Activated CD4-positive, alpha-beta T cell treated with anti-CD3 and anti-CD28 coated beads for 36 hours (primary cell): ENCODE results near the gene MLF1. TPM values are rescaled to one million over a fixed set of nuclear protein-coding genes. Genes with fewer than 3 reads are reported as not detected.

Experiments used
- ATAC-seq: fragments of 200-7000 bp; cut with Tn5 transposase; one replicate; pipeline ENCODE4 v1.10.0; 2021; ENCODE audit warnings: mild to moderate bottlenecking, moderate library complexity
- CTCF ChIA-PET: fragments of 350-600 bp; sonication (Branson Sonifier 250); formaldehyde crosslinking; loops from one replicate; lab custom pipeline; 2021; ENCODE audit warnings: antibody characterized with exemption; lab: Charles Lee
- POLR2A ChIA-PET: fragments of 350-600 bp; sonication (Branson Sonifier 250); formaldehyde crosslinking; loops from one replicate; lab custom pipeline; 2021; ENCODE audit warnings: antibody characterized with exemption, inconsistent platforms; lab: Charles Lee
- DNase-seq: peaks from one replicate; pipeline ENCODE4 v3.0.0-alpha.2; 2020
- H3K27ac Mint-ChIP-seq: one replicate; pipeline ENCODE4 v1.8.0; 2021; ENCODE audit warnings: mixed read lengths
- H3K27me3 Mint-ChIP-seq: one replicate; pipeline ENCODE4 v1.8.0; 2021; ENCODE audit warnings: mixed read lengths
- H3K36me3 Mint-ChIP-seq: one replicate; pipeline ENCODE4 v1.8.0; 2021; ENCODE audit warnings: low read depth, mixed read lengths
- H3K4me1 Mint-ChIP-seq: one replicate; pipeline ENCODE4 v1.8.0; 2021; ENCODE audit warnings: mixed read lengths
- H3K4me3 Mint-ChIP-seq: one replicate; pipeline ENCODE4 v1.8.0; 2021; ENCODE audit warnings: mild to moderate bottlenecking, moderate library complexity, mixed read lengths
- H3K9me3 Mint-ChIP-seq: one replicate; pipeline ENCODE4 v1.8.0; 2021; ENCODE audit warnings: low read depth, mixed read lengths
- intact Hi-C, 2 experiments: fragments of 100-400 bp; cut with DNase I in 1 of 2; cut with micrococcal nuclease in 1 of 2; formaldehyde crosslinking; loops; one replicate each; pipeline versions ENCODE4 v1.14.2 to v1.15.1; 2022 to 2024; cut with DNase I, micrococcal nuclease
- total RNA-seq, 2 experiments: library from RNA; stranded (reverse); gene quantifications; one replicate each; pipeline ENCODE4 v1.2.3, GENCODE V29; 2021

Gene MLF1
- total RNA-seq, 2 experiments from 2014 or later = 2.4 to 3.4 TPM

DNA sequence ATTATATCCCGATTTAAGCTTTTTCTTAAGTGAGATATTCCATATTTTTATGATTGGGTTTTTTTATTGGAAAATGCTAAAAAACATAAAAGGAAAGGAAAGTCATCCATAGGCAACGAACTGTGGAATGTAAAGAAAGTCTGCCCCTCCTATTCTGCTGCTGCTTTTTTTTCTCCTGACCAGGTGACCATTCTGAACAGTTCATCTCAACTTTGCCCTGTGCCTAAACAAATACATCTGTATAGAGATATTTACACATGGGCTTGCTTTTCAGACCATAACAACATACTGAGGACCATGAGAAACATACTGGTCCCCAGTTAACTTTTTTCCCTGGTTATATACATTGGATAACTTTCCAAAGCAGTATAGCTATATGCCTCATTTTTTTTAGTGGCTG lies 18.9 kb upstream of the MLF1 start:
- DNase-seq = no peak
- Mint-ChIP-seq H3K9me3 (peaks cover 3% of the 10 kb centered on the region), H3K4me3 (no peak overlapping the region), H3K27me3 (peaks cover 2% of the 10 kb centered on the region), H3K36me3 (peaks cover 7% of the 10 kb centered on the region), H3K27ac (no peak overlapping the region), H3K4me1 (no peaks in the 10 kb centered on the region)
- ChIA-PET CTCF (interaction anchor here (0.6 kb wide), 1 partner anchor 596 kb away, joined by 3 read pairs; no protein-coding TSS in a partner anchor), POLR2A (no interaction called here)
- intact Hi-C loops = no loop called here
- no peak for ATAC-seq

DNA sequence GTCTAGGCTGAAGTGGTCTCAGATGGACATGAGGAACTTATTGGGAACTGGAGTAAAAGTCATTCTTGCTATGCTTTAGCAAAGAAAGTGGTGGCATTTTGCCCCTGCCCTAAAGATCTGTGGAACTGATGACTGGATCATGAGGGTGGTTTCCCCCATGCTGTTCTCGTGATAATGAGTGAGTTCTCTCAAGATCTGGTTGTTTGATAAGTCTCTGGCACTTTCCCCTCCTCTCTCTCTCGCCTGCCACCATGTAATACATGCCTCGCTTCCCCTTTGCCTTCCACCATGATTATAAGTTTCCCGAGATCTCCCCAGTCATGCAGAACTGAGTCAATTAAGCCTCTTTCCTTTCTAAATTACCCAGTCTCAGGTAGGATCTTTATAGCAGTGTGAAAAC lies 11.5 kb upstream of the MLF1 start:
- CTCF ChIA-PET = interaction anchor here (0.6 to 1.2 kb wide), 2 partner anchors 56 to 85 kb away, joined by 4 read pairs; partner anchors contain the start of gene GFM1
- intact Hi-C loops = no loop called here
- H3K9me3 Mint-ChIP-seq = no peaks in the 10 kb centered on the region
- no peak overlapping the region for H3K27ac Mint-ChIP-seq
- H3K4me1 Mint-ChIP-seq = peaks cover 2% of the 10 kb centered on the region
- H3K27me3 Mint-ChIP-seq = peaks cover 8% of the 10 kb centered on the region
- H3K36me3 Mint-ChIP-seq = no peaks in the 10 kb centered on the region
- POLR2A ChIA-PET = no interaction called here
- H3K4me3 Mint-ChIP-seq = no peak overlapping the region
- ATAC-seq (no peak), DNase-seq (no peak)

DNA sequence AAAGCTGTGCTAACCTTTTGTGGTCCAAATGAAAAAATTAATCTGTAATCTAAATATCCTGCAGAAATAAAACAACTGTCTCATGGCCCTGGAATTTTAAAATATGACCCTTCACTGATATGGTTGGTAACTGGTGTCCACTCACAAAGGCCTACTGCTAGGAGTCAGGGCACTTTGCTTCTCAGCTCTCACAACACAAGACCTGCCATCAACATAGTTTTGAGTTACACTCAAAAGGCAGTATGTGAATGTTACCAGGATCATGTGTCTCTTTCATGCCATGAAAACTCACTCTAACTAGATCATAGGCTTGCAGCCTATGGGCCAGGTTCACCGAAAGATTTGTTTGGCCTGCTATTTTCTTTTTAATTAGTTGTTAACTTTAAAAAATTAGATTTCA lies 10.0 kb upstream of the MLF1 start:
- Mint-ChIP-seq H3K4me3 (no peak overlapping the region), H3K27me3 (peaks cover 15% of the 10 kb centered on the region), H3K36me3 (no peaks in the 10 kb centered on the region), H3K9me3 (peaks cover 7% of the 10 kb centered on the region), H3K27ac (no peak overlapping the region), H3K4me1 (peaks cover 2% of the 10 kb centered on the region)
- ChIA-PET POLR2A (no interaction called here), CTCF (interaction anchor here (1.2 kb wide), 2 partner anchors 22 to 83 kb away, joined by 4 read pairs; partner anchors contain the start of gene GFM1)
- intact Hi-C loops = no loop called here
- ATAC-seq (no peak), DNase-seq (no peak)

DNA sequence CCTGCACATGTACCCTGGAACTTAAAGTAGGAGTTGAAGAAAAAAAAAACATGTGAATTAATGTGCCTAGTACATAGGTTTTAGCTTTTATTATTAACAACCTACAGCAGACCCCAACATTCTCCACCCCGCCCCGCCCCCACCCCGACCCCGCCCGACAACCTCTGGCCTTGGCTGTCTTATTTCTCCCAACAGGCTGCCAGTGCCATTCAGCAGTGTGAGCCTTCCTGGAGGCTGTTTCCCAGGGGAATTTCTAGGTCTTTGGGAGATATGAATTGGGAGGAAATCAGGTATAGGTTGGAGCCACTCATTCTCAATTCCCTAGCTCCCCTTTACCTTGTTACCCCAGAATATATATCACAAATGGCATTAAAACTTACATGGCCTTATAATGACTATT lies 8.3 kb upstream of the MLF1 start:
- H3K36me3 Mint-ChIP-seq = no peaks in the 10 kb centered on the region
- no peak overlapping the region for H3K27ac Mint-ChIP-seq
- POLR2A ChIA-PET = no interaction called here
- peaks cover 7% of the 10 kb centered on the region for H3K9me3 Mint-ChIP-seq
- ATAC-seq (no peak), DNase-seq (no peak)
- CTCF ChIA-PET = no interaction called here
- peaks cover 2% of the 10 kb centered on the region for H3K4me1 Mint-ChIP-seq
- peaks cover 16% of the 10 kb centered on the region for H3K27me3 Mint-ChIP-seq
- intact Hi-C loops = no loop called here
- no peak overlapping the region for H3K4me3 Mint-ChIP-seq

DNA sequence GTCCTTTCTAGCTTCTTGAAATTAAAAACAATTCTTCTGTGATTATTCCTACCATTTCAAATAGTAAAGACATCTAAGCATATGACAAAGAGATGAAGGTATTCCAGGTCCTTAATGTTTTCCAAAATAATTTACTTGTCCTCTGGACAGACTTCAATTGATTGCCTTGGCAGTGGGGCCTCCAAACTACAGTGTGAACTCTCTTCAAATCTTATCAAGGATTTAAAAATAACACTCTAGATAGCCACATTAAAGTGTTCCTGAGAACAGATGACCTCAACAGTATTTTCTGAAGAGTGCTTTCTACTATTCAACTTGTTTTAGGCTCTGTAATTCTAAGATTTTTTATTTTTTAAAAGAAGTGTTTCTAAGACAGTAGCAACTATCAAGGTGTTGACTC lies 7.9 kb upstream of the MLF1 start:
- intact Hi-C loops = no loop called here
- CTCF ChIA-PET = no interaction called here
- POLR2A ChIA-PET = no interaction called here
- Mint-ChIP-seq H3K27ac (no peak overlapping the region), H3K36me3 (no peaks in the 10 kb centered on the region), H3K27me3 (peaks cover 16% of the 10 kb centered on the region), H3K4me3 (no peak overlapping the region), H3K9me3 (peaks cover 7% of the 10 kb centered on the region), H3K4me1 (peaks cover 2% of the 10 kb centered on the region)
- DNase-seq (no peak), ATAC-seq (no peak)

DNA sequence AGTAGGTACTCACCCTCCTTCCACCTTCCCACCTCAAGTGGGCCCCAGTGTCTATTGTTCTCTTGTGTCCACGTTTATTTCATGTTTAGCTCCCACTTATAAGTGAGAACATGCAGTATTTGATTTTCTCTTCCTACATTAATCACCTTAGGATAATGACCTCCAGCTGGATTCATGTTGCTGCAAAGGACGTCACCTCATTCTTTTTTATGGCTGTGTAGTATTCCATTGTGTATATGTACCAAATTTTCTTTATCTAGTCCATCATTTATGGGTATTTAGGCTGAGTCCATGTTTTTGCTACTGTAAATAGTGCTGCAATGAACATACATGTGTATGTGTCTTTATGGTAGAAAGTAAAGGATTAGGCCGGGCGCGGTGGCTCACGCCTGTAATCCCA lies 5.9 kb upstream of the MLF1 start:
- intact Hi-C loops = no loop called here
- no peak overlapping the region for H3K4me3 Mint-ChIP-seq
- H3K27ac Mint-ChIP-seq = no peak overlapping the region
- peaks cover 7% of the 10 kb centered on the region for H3K9me3 Mint-ChIP-seq
- DNase-seq (no peak), ATAC-seq (no peak)
- peaks cover 17% of the 10 kb centered on the region for H3K27me3 Mint-ChIP-seq
- CTCF ChIA-PET = interaction anchor here (0.7 kb wide), 1 partner anchor 80 kb away, joined by 3 read pairs; no protein-coding TSS in a partner anchor
- POLR2A ChIA-PET = interaction anchor here (0.6 kb wide), 1 partner anchor 18 kb away, joined by 3 read pairs; no protein-coding TSS in a partner anchor
- H3K4me1 Mint-ChIP-seq = no peaks in the 10 kb centered on the region
- H3K36me3 Mint-ChIP-seq = no peaks in the 10 kb centered on the region

DNA sequence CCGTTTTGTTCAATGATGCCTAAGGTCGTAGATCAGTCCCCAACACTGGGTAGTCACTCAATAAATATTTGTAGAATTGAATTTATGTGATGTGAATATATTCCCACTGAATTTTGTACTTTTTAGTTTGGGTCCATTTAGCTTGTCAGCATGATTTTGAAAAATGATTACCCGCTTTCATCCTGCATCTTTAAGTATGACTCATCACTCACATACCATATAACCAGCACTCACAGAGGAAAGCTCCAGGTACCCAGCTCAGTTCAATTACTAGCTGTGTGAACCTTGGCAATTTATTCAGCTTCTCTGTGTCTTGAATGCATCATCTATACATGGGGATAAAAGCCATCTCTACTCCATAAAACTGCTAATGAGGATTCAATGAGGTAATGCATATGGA lies 2.2 kb upstream of the MLF1 start:
- peaks cover 33% of the 10 kb centered on the region for H3K27me3 Mint-ChIP-seq
- ChIA-PET POLR2A (no interaction called here), CTCF (interaction anchor here (0.6 to 0.8 kb wide), 3 partner anchors 75 to 603 kb away, joined by 3 read pairs; no protein-coding TSS in a partner anchor)
- H3K27ac Mint-ChIP-seq = no peak overlapping the region
- intact Hi-C loops = no loop called here
- no peak overlapping the region for H3K4me3 Mint-ChIP-seq
- H3K9me3 Mint-ChIP-seq = peaks cover 7% of the 10 kb centered on the region
- H3K4me1 Mint-ChIP-seq = peaks cover 12% of the 10 kb centered on the region
- no peaks in the 10 kb centered on the region for H3K36me3 Mint-ChIP-seq
- ATAC-seq (no peak), DNase-seq (no peak)

DNA sequence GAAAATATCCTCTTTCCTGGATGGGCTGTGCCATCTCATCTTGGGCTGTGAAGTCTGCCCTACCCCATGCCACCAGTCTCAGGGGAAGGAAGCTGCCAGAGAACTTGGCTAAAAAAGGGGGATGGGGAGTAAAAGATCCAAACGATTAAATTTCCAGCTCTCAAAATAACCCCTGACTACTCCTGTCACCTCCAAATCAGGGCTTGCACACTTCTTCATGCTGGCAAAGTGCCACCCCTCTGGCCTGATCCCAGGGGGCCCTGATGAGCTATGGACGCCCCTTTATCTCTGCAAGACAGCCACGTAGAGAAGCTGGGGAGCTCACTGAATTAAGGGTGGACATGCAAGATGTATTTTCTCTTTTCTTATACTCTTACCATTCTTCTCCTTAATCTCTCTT lies 1.2 kb upstream of the MLF1 start:
- H3K27me3 Mint-ChIP-seq = peaks cover 33% of the 10 kb centered on the region
- no peak overlapping the region for H3K4me3 Mint-ChIP-seq
- no peak overlapping the region for H3K27ac Mint-ChIP-seq
- peaks cover 12% of the 10 kb centered on the region for H3K4me1 Mint-ChIP-seq
- H3K36me3 Mint-ChIP-seq = no peaks in the 10 kb centered on the region
- intact Hi-C loops = loop anchor here in 1 of 2 experiments (2.0 kb wide), 2 partner anchors 75 to 1879 kb away; partner anchors contain the start of genes GFM1 and TRIM59
- ChIA-PET CTCF (interaction anchor here (0.5 to 1.7 kb wide), 7 partner anchors 13 to 229 kb away, joined by 3 to 7 read pairs (median 3); partner anchors contain the start of gene GFM1), POLR2A (no interaction called here)
- DNase-seq (no peak), ATAC-seq (no peak)
- peaks cover 7% of the 10 kb centered on the region for H3K9me3 Mint-ChIP-seq

DNA sequence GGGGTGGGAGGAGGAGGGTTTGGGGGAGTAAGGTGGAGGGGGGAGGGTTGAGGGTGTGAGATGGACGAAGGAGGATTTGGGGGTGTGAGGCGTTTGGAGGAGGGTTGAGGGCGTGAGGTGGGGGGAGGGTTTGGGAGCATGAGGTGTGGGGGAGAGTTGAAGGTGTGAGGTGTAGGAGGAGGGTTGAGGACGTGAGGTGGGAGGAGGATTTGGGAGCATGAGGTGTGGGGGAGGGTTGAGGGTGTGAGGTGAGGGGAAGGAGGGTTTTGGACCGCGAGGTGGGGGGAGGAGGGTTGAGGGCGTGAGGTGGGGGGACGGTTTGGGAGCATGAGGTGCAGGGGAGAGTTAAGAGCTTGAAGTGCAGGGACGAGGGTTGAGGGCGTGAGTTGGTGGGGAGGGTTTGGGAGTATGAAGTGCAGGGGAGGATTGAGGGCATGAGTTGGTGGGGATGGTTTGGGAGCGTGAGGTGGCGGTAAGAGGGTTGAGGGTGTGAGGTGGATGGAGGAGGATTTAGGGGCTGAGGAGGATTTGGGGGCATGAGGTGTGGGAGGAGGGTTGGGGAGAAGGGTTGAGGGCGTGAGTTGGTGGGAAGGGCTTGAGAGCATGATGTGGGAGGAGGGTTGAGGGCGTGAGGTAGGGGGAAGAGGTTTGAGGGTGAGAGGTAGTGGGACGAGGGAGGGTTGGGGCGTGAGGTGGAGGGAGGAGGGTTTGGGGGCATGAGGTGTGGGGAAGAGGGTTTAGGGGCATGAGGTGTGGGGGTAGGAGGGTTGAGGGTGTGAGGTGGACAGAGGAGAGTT lies 1.2 kb downstream of the MLF1 start:
- no peak for ATAC-seq
- Mint-ChIP-seq H3K9me3 (no peaks in the 10 kb centered on the region), H3K27me3 (peaks cover 27% of the 10 kb centered on the region), H3K4me1 (peaks cover 12% of the 10 kb centered on the region), H3K27ac (no peak overlapping the region), H3K4me3 (no peak overlapping the region), H3K36me3 (no peaks in the 10 kb centered on the region)
- DNase-seq = no peak
- ChIA-PET CTCF (no interaction called here), POLR2A (no interaction called here)
- intact Hi-C loops = loop anchor here in 1 of 2 experiments (2.0 kb wide), 2 partner anchors 73 to 1877 kb away; partner anchors contain the start of genes GFM1 and TRIM59

DNA sequence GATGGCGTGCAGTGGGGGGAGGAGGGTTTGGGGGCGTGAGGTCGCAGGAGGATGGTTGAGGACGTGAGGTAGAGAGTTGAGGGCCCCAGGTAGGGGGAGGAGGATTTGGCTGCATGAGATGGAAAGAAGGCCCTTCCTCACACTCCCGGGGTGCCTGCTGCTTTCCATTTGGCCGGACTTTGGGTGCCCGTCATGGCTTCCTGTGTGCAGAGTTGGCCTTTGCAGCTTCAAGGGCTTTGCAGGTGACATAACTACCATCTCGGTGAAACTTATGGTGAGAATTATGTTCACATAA lies 1.7 kb downstream of the MLF1 start:
- Mint-ChIP-seq H3K4me3 (no peak overlapping the region), H3K27me3 (peaks cover 25% of the 10 kb centered on the region)

DNA sequence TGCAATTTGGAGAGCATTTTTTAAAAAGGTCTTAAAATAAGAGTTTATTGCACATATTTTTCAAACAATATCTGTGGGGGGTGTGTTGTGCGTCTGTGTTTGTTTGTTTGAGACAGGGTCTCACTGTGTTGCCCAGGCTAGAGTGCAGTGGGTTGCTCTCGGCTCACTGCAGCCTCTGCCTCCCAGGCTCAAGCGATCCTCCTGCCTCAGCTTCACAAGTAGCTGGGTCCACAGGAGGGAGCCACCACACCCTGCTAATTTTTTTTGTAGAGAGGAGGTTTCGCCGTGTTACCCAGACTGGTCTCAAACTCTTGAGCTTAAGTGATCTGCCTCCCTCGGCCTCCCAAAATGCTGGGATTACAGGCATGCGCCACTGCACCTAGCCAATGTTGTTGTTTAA lies 2.7 kb downstream of the MLF1 start:
- H3K9me3 Mint-ChIP-seq = no peaks in the 10 kb centered on the region
- DNase-seq = no peak
- no peak overlapping the region for H3K4me3 Mint-ChIP-seq
- POLR2A ChIA-PET = no interaction called here
- H3K4me1 Mint-ChIP-seq = peaks cover 12% of the 10 kb centered on the region
- H3K36me3 Mint-ChIP-seq = no peaks in the 10 kb centered on the region
- peaks cover 26% of the 10 kb centered on the region for H3K27me3 Mint-ChIP-seq
- CTCF ChIA-PET = no interaction called here
- intact Hi-C loops = no loop called here
- no peak overlapping the region for H3K27ac Mint-ChIP-seq
- ATAC-seq = no peak

More for the DNA sequence above, 1.7 kb downstream of the MLF1 start:
- ChIA-PET CTCF (no interaction called here), POLR2A (no interaction called here)
- H3K27ac Mint-ChIP-seq = no peak overlapping the region
- ATAC-seq (no peak), DNase-seq (no peak)
- H3K9me3 Mint-ChIP-seq = no peaks in the 10 kb centered on the region
- intact Hi-C loops = no loop called here
- H3K36me3 Mint-ChIP-seq = no peaks in the 10 kb centered on the region
- peaks cover 12% of the 10 kb centered on the region for H3K4me1 Mint-ChIP-seq

DNA sequence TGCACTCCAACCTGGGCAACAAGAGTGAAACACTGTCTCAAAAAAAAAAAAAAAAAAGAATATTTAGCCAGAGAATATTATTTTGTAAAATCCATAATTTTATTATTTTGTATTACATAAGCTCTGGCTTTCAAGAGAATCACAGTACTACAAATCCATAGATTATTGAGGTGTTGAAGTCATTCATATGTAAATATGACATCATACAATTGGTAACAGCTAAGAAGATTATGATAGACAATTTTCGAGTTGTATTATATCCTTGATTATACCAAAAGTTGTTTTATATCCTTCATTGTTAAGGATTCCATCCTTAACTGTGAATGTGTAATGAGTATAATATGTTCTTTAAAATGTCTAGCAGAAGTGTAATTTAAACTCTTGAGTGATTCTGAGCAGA lies 3.7 kb downstream of the MLF1 start:
- Mint-ChIP-seq H3K9me3 (no peaks in the 10 kb centered on the region), H3K4me3 (no peak overlapping the region), H3K27ac (no peak overlapping the region), H3K36me3 (no peaks in the 10 kb centered on the region), H3K4me1 (peaks cover 12% of the 10 kb centered on the region), H3K27me3 (peaks cover 23% of the 10 kb centered on the region)
- ATAC-seq (no peak), DNase-seq (no peak)
- POLR2A ChIA-PET = no interaction called here
- CTCF ChIA-PET = no interaction called here
- intact Hi-C loops = no loop called here
